Spleen (tissue), 11 donors: ENCODE measurements around the gene OLFML2B. TPM values are rescaled to one million over a fixed set of nuclear protein-coding genes. Genes with fewer than 3 reads are reported as not detected.

Source experiments
- DNase-seq: peaks from one replicate; pipeline ENCODE4 v3.0.0-alpha.2; 2020
- H3K27ac ChIP-seq, 8 donors: fragments of 200-600 bp; sonication (generic) in 7 of 8; 1 replicate in 4 of 8; 2 replicates in 4 of 8; pipeline versions ENCODE4 v1.5.0 to v1.8.0; 2016 to 2021; ENCODE audit warnings: inconsistent platforms in 4 of 8, mild to moderate bottlenecking in 4 of 8, moderate library complexity in 1 of 8
- H3K27me3 ChIP-seq, 7 donors: fragments of 200-600 bp; sonication (generic) in 6 of 7; replicated peaks in 1 of 7; 1 replicate in 4 of 7; 2 replicates in 3 of 7; pipeline versions ENCODE4 v1.5.0 to v1.8.0; 2016 to 2021; ENCODE audit warnings: inconsistent platforms in 3 of 7, mild to moderate bottlenecking in 1 of 7
- H3K36me3 ChIP-seq, 6 donors: fragments of 200-600 bp; sonication (generic) in 5 of 6; 1 replicate in 4 of 6; 2 replicates in 2 of 6; pipeline versions ENCODE4 v1.5.0 to v1.8.0; 2016 to 2021; ENCODE audit warnings: inconsistent platforms in 2 of 6
- H3K4me1 ChIP-seq, 6 donors: fragments of 200-600 bp; sonication (generic) in 5 of 6; 1 replicate in 3 of 6; 2 replicates in 3 of 6; pipeline versions ENCODE4 v1.5.0 to v1.8.0; 2016 to 2021; ENCODE audit warnings: inconsistent platforms in 3 of 6
- H3K4me3 ChIP-seq, 8 donors: fragments of 200-600 bp; sonication (generic) in 7 of 8; 1 replicate in 4 of 8; 2 replicates in 4 of 8; pipeline versions ENCODE4 v1.5.0 to v1.8.0; 2016 to 2021; ENCODE audit warnings: inconsistent platforms in 4 of 8, mild to moderate bottlenecking in 4 of 8, moderate library complexity in 2 of 8
- H3K9me3 ChIP-seq, 8 donors: fragments of 200-600 bp; sonication (generic) in 7 of 8; 1 replicate in 4 of 8; 2 replicates in 4 of 8; pipeline versions ENCODE4 v1.5.0 to v1.8.0; 2016 to 2021; ENCODE audit warnings: inconsistent platforms in 4 of 8
- CTCF ChIP-seq, 11 experiments: fragments of 200-600 bp in 7 of 11; fragments of 450-650 bp in 4 of 11; sonication (generic) in 4 of 11; IDR thresholded peaks in 8 of 11; conservative IDR thresholded peaks in 3 of 11; 1 replicate in 7 of 11; 2 replicates in 4 of 11; pipeline versions ENCODE4 v1.4.0 to v1.8.0; 2016 to 2021; ENCODE audit warnings: antibody characterized with exemption in 11 of 11, inconsistent platforms in 4 of 11, mild to moderate bottlenecking in 1 of 11
- POLR2A ChIP-seq, 3 donors: fragments of 450-650 bp; IDR thresholded peaks; one replicate each; pipeline ENCODE4 v1.5.1; 2017; ENCODE audit warnings: antibody characterized with exemption in 3 of 3, mild to moderate bottlenecking in 1 of 3
- POLR2AphosphoS5 ChIP-seq, 3 donors: sonication (generic); formaldehyde crosslinking; IDR thresholded peaks; one replicate each; pipeline ENCODE4 v1.5.1; 2017; ENCODE audit warnings: antibody characterized with exemption in 3 of 3
- WGBS, 5 donors: extraction: QIAGEN DNeasy Blood & Tissue Kit in 3 of 5; methylation state at CpG; one replicate each; pipeline versions ENCODE4 v1.1.5 to v1.1.7; 2013 to 2018; 5-methylcytosine and 5-hydroxymethylcytosine counted together
- intact Hi-C: fragments of 100-400 bp; cut with DNase I; formaldehyde crosslinking; loops from one replicate; pipeline ENCODE4 v1.15.0; 2023; ENCODE audit warnings: low total_unique reads
- polyA plus RNA-seq, 3 donors: library from polyadenylated mRNA; stranded (reverse); fragments of 200-250 nt; gene quantifications; one replicate each; pipeline ENCODE4 v1.2.1, GENCODE V29; 2013
- total RNA-seq, 7 donors: library from RNA; depleted of rRNA in 3 of 7; stranded (reverse); fragments of >200 nt in 3 of 7; fragmentation: NEBNext Ultra II Directional in 4 of 7; extraction: Animal tissue kit (Norgen Biotek cat#: 25700) in 4 of 7; gene quantifications; one replicate each; pipeline versions ENCODE4 v1.1.0 to v1.2.1, GENCODE V29; 2016 to 2021
- donor health status: healthy with polysubstance abuse.
- donor health status: DM: no; HTN: no; CAD: no; lungs with moderate emphysema.
- donor health status: DM: no; HTN: no; CAD: no.
- donor health status: Bipolar disorder and iron deficiency.
- donor health status: healthy.
- donor health status: DM: no; HTN: no; CAD: no.
- donor health status: DM: yes; HTN: yes; CAD: no.

OLFML2B gene
- total and polyA plus RNA-seq, 10 donors = 3.0 to 39.7 (median 15.0) TPM

GRCh38 chr1:162042361-162042760 is 18.7 kb upstream of the OLFML2B start:
- Histone ChIP-seq H3K27ac (no peak overlapping the region), H3K27me3 (peaks cover 0 to 13% (median 0%) of the 10 kb centered on the region in 7 donors), H3K36me3 (no peaks in the 10 kb centered on the region), H3K4me1 (no peaks in the 10 kb centered on the region), H3K4me3 (no peak overlapping the region), H3K9me3 (peaks cover 0 to 18% (median 17%) of the 10 kb centered on the region in 8 donors)
- no peak for DNase-seq
- WGBS, 5 donors = 79 to 93% (median 90%) methylated on average over 1 of the region's 1 CpG
- TF ChIP-seq CTCF (IDR thresholded peaks at IDR 0.05 in 8 of 11, conservative IDR thresholded peaks at IDR 0.05 in 3 of 11) (no peak), POLR2A (IDR thresholded peaks at IDR 0.05) (no peak), POLR2AphosphoS5 (IDR thresholded peaks at IDR 0.05) (no peak)
- intact Hi-C loops = no loop called here

GRCh38 chr1:162040657-162041056 is 17.0 kb upstream of the OLFML2B start:
- TF ChIP-seq POLR2A (IDR thresholded peaks at IDR 0.05) (no peak), POLR2AphosphoS5 (IDR thresholded peaks at IDR 0.05) (no peak), CTCF (IDR thresholded peaks at IDR 0.05 in 8 of 11, conservative IDR thresholded peaks at IDR 0.05 in 3 of 11) (no peak)
- intact Hi-C loops = no loop called here
- Histone ChIP-seq H3K27me3 (peaks cover 0 to 28% (median 0%) of the 10 kb centered on the region in 7 donors), H3K9me3 (peaks cover 0 to 18% (median 17%) of the 10 kb centered on the region in 8 donors), H3K36me3 (no peaks in the 10 kb centered on the region), H3K4me1 (no peaks in the 10 kb centered on the region), H3K27ac (no peak overlapping the region), H3K4me3 (no peak overlapping the region)
- no peak for DNase-seq

GRCh38 chr1:162040001-162040400 is 16.3 kb upstream of the OLFML2B start:
- peaks cover 0 to 34% (median 0%) of the 10 kb centered on the region in 7 donors for H3K27me3 ChIP-seq
- TF ChIP-seq POLR2AphosphoS5 (IDR thresholded peaks at IDR 0.05) = no peak
- TF ChIP-seq CTCF (IDR thresholded peaks at IDR 0.05 in 8 of 11, conservative IDR thresholded peaks at IDR 0.05 in 3 of 11) = no peak
- TF ChIP-seq POLR2A (IDR thresholded peaks at IDR 0.05) = no peak
- no peak overlapping the region for H3K27ac ChIP-seq
- DNase-seq = no peak
- no peaks in the 10 kb centered on the region for H3K36me3 ChIP-seq
- peaks cover 0 to 18% (median 17%) of the 10 kb centered on the region in 8 donors for H3K9me3 ChIP-seq
- intact Hi-C loops = no loop called here
- WGBS, 5 donors = 55 to 75% (median 61%) methylated on average over 4 of the region's 4 CpGs
- H3K4me1 ChIP-seq = no peaks in the 10 kb centered on the region
- H3K4me3 ChIP-seq = no peak overlapping the region

- TF ChIP-seq POLR2A (IDR thresholded peaks at IDR 0.05) = no peak
- TF ChIP-seq POLR2AphosphoS5 (IDR thresholded peaks at IDR 0.05) = no peak
- TF ChIP-seq CTCF (IDR thresholded peaks at IDR 0.05 in 8 of 11, conservative IDR thresholded peaks at IDR 0.05 in 3 of 11) = no peak
- no peak overlapping the region for H3K4me3 ChIP-seq
- peaks cover 0 to 47% (median 0%) of the 10 kb centered on the region in 7 donors for H3K27me3 ChIP-seq
- no peaks in the 10 kb centered on the region for H3K36me3 ChIP-seq
- H3K27ac ChIP-seq = no peak overlapping the region
- peaks cover 0 to 18% (median 17%) of the 10 kb centered on the region in 8 donors for H3K9me3 ChIP-seq
- H3K4me1 ChIP-seq = no peaks in the 10 kb centered on the region
- intact Hi-C loops = loop anchor here (10.0 kb wide), 1 partner anchor 244 kb away; no protein-coding TSS in a partner anchor
- whole genome bisulfite sequencing, 5 donors = 74 to 90% (median 85%) methylated on average over 1 of the region's 1 CpG
- DNase-seq = no peak
Observed at GRCh38 chr1:162038624-162039023, 15.0 kb upstream of the OLFML2B start.
